ENCODE data around the gene TOX2. TPM values are rescaled to one million over a fixed set of nuclear protein-coding genes. Genes with fewer than 3 reads are reported as not detected.

TOX2 gene
- polyA plus RNA-seq, 10 donors = 2.3 to 4.0 (median 3.3) TPM

- DNase-seq = peak in 2 of 3 donors; percentile 38 to 97
Measured at GRCh38 chr20:43938932-43939761, 24.5 kb downstream of the TOX2 start.

GRCh38 chr20:43939762-43940121 lies 25.1 kb downstream of the TOX2 start:
- DNase-seq = no peak

GRCh38 chr20:43940518-43941225 lies 26.0 kb downstream of the TOX2 start:
- DNase-seq = no peak

- DNase-seq = no peak
Measured at GRCh38 chr20:43941476-43942200, 27.0 kb downstream of the TOX2 start.

- no peak for DNase-seq
Measured at GRCh38 chr20:43942201-43942590, 27.5 kb downstream of the TOX2 start.

- no peak for DNase-seq
Measured at GRCh38 chr20:43942667-43943285, 28.1 kb downstream of the TOX2 start.

GRCh38 chr20:43943725-43944124 lies 29.1 kb downstream of the TOX2 start:
- DNase-seq = no peak

- no peak for DNase-seq
Measured at GRCh38 chr20:43944653-43945235, 30.1 kb downstream of the TOX2 start.

GRCh38 chr20:43945391-43946205 lies 30.9 kb downstream of the TOX2 start:
- DNase-seq = no peak

- no peak for DNase-seq
Measured at GRCh38 chr20:43946206-43946491, 31.5 kb downstream of the TOX2 start.

GRCh38 chr20:43946659-43947315 lies 32.1 kb downstream of the TOX2 start:
- no peak for DNase-seq

GRCh38 chr20:43947316-43947710 lies 32.7 kb downstream of the TOX2 start:
- DNase-seq = no peak

GRCh38 chr20:43948455-43948854 lies 33.8 kb downstream of the TOX2 start:
- DNase-seq = no peak

- no peak for DNase-seq
Measured at GRCh38 chr20:43949248-43949647, 34.6 kb downstream of the TOX2 start.

GRCh38 chr20:43949741-43950618 lies 35.3 kb downstream of the TOX2 start:
- DNase-seq = peak in 1 of 3 donors; percentile 10

GRCh38 chr20:43953919-43954592 lies 39.4 kb downstream of the TOX2 start:
- DNase-seq = no peak

GRCh38 chr20:43954704-43955061 lies 40.0 kb downstream of the TOX2 start:
- no peak for DNase-seq

GRCh38 chr20:43955062-43955749 lies 40.6 kb downstream of the TOX2 start:
- peak; percentile 13 to 93 (median 33) for DNase-seq
